ENCODE results near the gene ANKMY1. TPM values are rescaled to one million over a fixed set of nuclear protein-coding genes. Genes with fewer than 3 reads are reported as not detected.

ANKMY1 gene
- polyA plus RNA-seq, 2 of the 4 experiments (the other 2 are of a cell fraction) = 10.6 to 16.5 TPM

- H3K9me3 ChIP-seq = no peaks in the 10 kb centered on the region
Observed at GRCh38 chr2:240571314-240571973, 13.7 kb upstream of the ANKMY1 start.

GRCh38 chr2:240570531-240571313 lies 12.9 kb upstream of the ANKMY1 start:
- no peak for ATAC-seq
- no peak for DNase-seq (ENCODE audit: low read depth in 1 of 2, low spot score in 1 of 2)
- no peak for FAIRE-seq
- H3K4me1 ChIP-seq = peaks cover 28% of the 10 kb centered on the region
- no peak for TF ChIP-seq RARB (CRISPR knock-in tag; IDR thresholded peaks at IDR 0.05)
- TF ChIP-seq ATOH8 (CRISPR knock-in tag; IDR thresholded peaks at IDR 0.05; ENCODE audit: low read depth) = no peak
- TF ChIP-seq TFCP2L1 (CRISPR knock-in tag; IDR thresholded peaks at IDR 0.05) = no peak
- no peak for TF ChIP-seq MYC (IDR thresholded peaks at IDR 0.05; ENCODE audit: borderline replicate concordance, low read length)
- TF ChIP-seq HMGXB4 (CRISPR knock-in tag; IDR thresholded peaks at IDR 0.05; ENCODE audit: borderline replicate concordance) = no peak
- TF ChIP-seq HOXB5 (CRISPR knock-in tag; IDR thresholded peaks at IDR 0.05) = no peak
- no peak for TF ChIP-seq CTCF (IDR thresholded peaks at IDR 0.05)
- no peak for TF ChIP-seq CEBPB (IDR thresholded peaks at IDR 0.05)
- TF ChIP-seq BCL3 (IDR thresholded peaks at IDR 0.05) = no peak
- no peak for TF ChIP-seq EHMT2 (IDR thresholded peaks at IDR 0.05; ENCODE audit: low read depth)
- TF ChIP-seq ZSCAN20 (CRISPR knock-in tag; IDR thresholded peaks at IDR 0.05) = no peak
- no peak for TF ChIP-seq ZFP36 (IDR thresholded peaks at IDR 0.05; ENCODE audit: borderline replicate concordance, partially characterized antibody)
- TF ChIP-seq JUNB (IDR thresholded peaks at IDR 0.05) = no peak
- no peak for TF ChIP-seq MAZ (IDR thresholded peaks at IDR 0.05; ENCODE audit: borderline replicate concordance, low read depth, low read length)
- TF ChIP-seq RCOR1 (IDR thresholded peaks at IDR 0.05; ENCODE audit: low read depth, low read length) = no peak
- TF ChIP-seq FOXS1 (CRISPR knock-in tag; IDR thresholded peaks at IDR 0.05) = no peak
- no peak for TF ChIP-seq RAD21 (conservative IDR thresholded peaks at IDR 0.05 in 1 of 2, IDR thresholded peaks at IDR 0.05 in 1 of 2)
- TF ChIP-seq HES2 (IDR thresholded peaks at IDR 0.05) = no peak
- no peak for TF ChIP-seq RFX5 (IDR thresholded peaks at IDR 0.05)
- H3K4me3 ChIP-seq = no peak overlapping the region
- no peaks in the 10 kb centered on the region for H3K9me3 ChIP-seq
- WGBS (ENCODE audit: missing lambda C conversion rate) = 92% methylated on average over 10 of the region's 11 CpGs
- ChIA-PET CTCF (interaction anchor here (1.6 kb wide), 1 partner anchor 9 kb away, joined by 4 read pairs; no protein-coding TSS in a partner anchor), POLR2A (no interaction called here)
- peak overlapping the region; percentile 91; the same call in 1 of the 3 replicates for H3K4me2 ChIP-seq
- no peak overlapping the region for H3K27ac ChIP-seq

More at GRCh38 chr2:240571314-240571973, 13.7 kb upstream of the ANKMY1 start:
- no peak for FAIRE-seq
- H3K27ac ChIP-seq = no peak overlapping the region
- H3K4me1 ChIP-seq = peaks cover 22% of the 10 kb centered on the region
- ATAC-seq = no peak
- ChIA-PET POLR2A (no interaction called here), CTCF (interaction anchor here (1.6 kb wide), 1 partner anchor 9 kb away, joined by 4 read pairs; no protein-coding TSS in a partner anchor)
- no peak for DNase-seq (ENCODE audit: low read depth in 1 of 2, low spot score in 1 of 2)
- no peak overlapping the region for H3K4me2 ChIP-seq
- TF ChIP-seq HES2 (IDR thresholded peaks at IDR 0.05) (no peak), ZNF302 (CRISPR knock-in tag; IDR thresholded peaks at IDR 0.05) (no peak), NPAS2 (CRISPR knock-in tag; IDR thresholded peaks at IDR 0.05; ENCODE audit: borderline replicate concordance) (no peak), TP53 (CRISPR knock-in tag; IDR thresholded peaks at IDR 0.05) (no peak), ZSCAN20 (CRISPR knock-in tag; IDR thresholded peaks at IDR 0.05) (no peak), RAD21 (conservative IDR thresholded peaks at IDR 0.05 in 1 of 2, IDR thresholded peaks at IDR 0.05 in 1 of 2) (no peak), HEYL (CRISPR knock-in tag; IDR thresholded peaks at IDR 0.05) (no peak), KDM5A (IDR thresholded peaks at IDR 0.05) (no peak), EHF (CRISPR knock-in tag; IDR thresholded peaks at IDR 0.05) (no peak), FOSB (CRISPR knock-in tag; IDR thresholded peaks at IDR 0.05) (no peak), RNF2 (IDR thresholded peaks at IDR 0.05; ENCODE audit: borderline replicate concordance, low read depth) (no peak), EP300 (IDR thresholded peaks at IDR 0.05) (no peak), CHD2 (IDR thresholded peaks at IDR 0.05; ENCODE audit: low read length, partially characterized antibody) (no peak), USF2 (IDR thresholded peaks at IDR 0.05) (no peak), ESRRA (IDR thresholded peaks at IDR 0.05; ENCODE audit: borderline replicate concordance, low read length) (no peak)
- H3K4me3 ChIP-seq = no peak overlapping the region
- 80% methylated on average over 13 of the region's 18 CpGs for WGBS (ENCODE audit: missing lambda C conversion rate)
